NCI-H2107 (cell line): ENCODE measurements around the gene BRF1.

Experiments
- DNase-seq: peaks from one replicate; lab custom pipeline; 2025; lab: John Stamatoyannopoulos, UW

BRF1 gene

GRCh38 chr14:105196265-105196960 is 104.4 kb downstream of the BRF1 start:
- DNase-seq, result no peak

- no peak for DNase-seq
These were observed 105.1 kb downstream of the BRF1 start for GRCh38 chr14:105195522-105196264.

DNA sequence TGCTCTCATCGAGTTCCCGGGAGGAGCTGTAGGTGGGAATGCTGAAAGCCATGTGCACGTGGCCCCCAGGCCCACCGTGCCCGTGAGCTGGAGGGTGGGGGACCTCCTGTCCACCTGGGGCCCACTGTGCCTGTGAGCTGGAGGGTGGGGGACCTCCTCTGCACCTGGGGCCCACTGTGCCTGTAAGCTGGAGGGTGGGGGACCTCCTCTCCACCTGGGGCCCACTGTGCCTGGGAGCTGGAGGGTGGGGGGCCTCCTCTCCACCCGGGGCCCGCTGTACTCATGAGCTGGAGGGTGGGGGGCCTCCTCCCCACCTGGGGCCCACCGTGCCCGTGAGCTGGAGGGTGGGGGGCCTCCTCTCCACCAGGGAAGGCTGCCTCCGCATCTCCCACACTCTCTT is 105.8 kb downstream of the BRF1 start:
- DNase-seq, result no peak

DNA sequence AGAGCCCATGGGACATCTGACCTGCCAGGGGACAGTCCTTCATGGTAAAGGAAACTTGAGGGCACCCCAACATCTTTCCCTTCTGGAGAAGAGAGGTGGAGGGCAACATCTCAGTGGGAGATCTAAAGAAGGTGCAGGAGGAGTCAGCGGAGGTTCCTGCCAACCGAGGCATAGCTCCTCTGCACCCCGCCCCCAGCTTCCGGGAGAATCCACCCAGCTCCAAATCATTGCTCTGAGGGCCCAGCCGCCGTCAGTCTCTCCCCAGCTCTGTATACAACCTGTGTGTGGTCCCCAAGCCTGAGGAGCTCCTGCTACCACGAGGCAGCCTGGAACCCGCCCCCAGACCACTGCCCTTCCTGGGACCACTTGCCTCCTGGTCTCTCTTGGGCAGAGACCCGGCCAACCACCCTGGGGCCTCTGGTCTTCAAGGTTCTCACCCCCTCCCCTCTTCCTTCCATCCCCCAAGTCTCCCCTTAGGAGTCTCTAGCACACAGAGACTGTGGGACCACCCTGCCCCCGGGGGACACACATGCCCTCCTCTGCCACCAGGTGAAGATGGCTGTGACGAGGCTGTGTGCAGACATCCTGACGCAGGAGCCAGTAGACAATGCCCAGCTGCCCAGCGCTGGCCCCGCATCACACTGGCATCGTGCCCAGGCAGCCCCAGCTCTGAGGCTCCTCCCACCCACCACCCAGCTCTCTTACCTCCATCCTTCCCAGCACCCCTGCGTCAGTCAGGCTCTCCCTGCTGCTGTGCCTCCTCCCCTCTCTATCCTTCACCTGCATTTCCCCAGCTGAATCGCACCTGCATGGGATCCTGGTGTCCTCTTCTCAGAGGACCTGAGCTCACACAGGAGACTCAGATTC is 106.7 kb downstream of the BRF1 start:
- peak; percentile 97 for DNase-seq

DNA sequence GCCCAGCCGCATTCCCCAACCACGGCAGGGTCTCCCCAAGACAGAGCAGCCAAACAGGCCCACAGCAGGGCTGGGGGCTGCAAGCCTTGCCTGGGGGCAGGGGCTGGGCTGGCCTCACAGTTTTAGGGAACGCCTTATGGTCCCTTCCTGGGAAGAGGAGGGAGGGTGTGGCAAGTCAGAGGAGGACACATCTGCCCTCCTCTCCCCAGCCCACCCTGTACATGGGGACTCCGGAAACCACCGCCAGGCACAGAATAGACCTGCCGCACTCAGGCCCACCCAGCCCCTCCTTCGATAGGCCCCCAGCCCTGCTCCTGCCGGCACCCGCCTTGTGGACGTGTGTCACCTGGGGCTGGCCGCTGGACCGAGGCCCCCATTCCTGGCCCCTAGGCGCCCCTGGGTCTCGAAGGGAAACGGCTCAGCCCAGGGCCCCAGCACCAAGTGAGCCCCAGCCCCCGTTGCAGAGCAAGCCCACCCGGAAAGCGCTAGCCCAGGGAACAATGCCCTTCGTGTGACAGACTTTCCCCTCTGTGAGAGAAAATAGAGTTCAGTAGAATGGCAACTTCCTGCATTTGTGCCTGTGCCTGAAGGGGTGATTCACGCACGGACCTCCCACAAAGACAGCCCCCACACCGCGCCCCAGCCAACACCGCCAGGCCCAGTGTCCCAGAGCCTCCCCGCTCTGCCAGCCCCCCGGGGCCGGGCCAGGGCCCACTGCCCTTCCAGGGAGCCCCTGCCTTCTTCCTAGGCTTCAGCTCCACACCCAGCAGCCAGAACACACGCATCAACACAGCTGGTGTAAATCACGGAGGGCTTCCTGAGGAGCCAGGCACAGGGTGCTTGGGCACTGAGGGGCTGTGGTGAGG is 107.7 kb downstream of the BRF1 start:
- DNase-seq, result no peak

DNA sequence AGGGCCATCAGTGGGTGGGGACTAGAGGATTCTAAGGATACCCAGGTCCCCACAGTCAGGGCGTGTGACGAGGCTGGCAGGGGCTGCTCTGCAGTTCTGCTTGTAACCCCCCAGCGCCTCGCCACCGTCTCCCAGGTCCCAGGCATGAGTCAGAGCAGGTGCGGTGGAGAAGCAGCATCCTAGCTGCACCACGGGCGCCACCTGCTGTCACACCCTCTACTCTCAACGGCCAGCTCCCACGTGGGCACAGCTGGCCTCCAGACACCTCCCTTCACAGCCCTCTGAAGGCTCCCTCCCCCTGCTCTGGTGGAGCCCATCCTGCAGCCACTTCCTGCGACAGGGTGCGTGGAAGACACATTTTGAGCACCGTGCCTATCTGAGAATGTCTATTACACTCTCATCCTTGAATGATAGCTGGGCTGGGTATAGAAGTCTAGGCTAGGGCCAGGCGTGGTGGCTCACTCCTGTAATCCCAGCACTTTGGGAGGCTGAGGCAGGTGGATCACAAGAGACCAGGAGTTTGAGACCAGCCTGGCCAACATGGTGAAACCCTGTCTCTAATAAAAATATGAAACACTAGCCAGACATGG is 112.8 kb downstream of the BRF1 start:
- no peak for DNase-seq

- DNase-seq, result no peak
These were observed 113.7 kb downstream of the BRF1 start for GRCh38 chr14:105187116-105187515.

- DNase-seq, result no peak
These were observed 114.8 kb downstream of the BRF1 start for GRCh38 chr14:105185973-105186372.

GRCh38 chr14:105185001-105185400 is 115.8 kb downstream of the BRF1 start:
- DNase-seq, result no peak

GRCh38 chr14:105184461-105184860 is 116.3 kb downstream of the BRF1 start:
- no peak for DNase-seq

- DNase-seq, result no peak
These were observed 118.3 kb downstream of the BRF1 start for GRCh38 chr14:105182296-105183020.

GRCh38 chr14:105181549-105182295 is 119.1 kb downstream of the BRF1 start:
- DNase-seq, result no peak

GRCh38 chr14:105180592-105181548 is 119.9 kb downstream of the BRF1 start, which contains the start of gene NUDT14:
TSS of gene NUDT14 (minus strand) at chr14:105181312. CDS start at chr14:105181209, 103 bp downstream.
- peak; percentile 86 for DNase-seq

- DNase-seq, result no peak
These were observed 121.6 kb downstream of the BRF1 start for GRCh38 chr14:105179191-105179590.

- DNase-seq, result no peak
These were observed 122.0 kb downstream of the BRF1 start for GRCh38 chr14:105178868-105179140.

- no peak for DNase-seq
These were observed 122.5 kb downstream of the BRF1 start for GRCh38 chr14:105178069-105178867.

GRCh38 chr14:105177082-105177481 is 123.7 kb downstream of the BRF1 start:
- no peak for DNase-seq

DNA sequence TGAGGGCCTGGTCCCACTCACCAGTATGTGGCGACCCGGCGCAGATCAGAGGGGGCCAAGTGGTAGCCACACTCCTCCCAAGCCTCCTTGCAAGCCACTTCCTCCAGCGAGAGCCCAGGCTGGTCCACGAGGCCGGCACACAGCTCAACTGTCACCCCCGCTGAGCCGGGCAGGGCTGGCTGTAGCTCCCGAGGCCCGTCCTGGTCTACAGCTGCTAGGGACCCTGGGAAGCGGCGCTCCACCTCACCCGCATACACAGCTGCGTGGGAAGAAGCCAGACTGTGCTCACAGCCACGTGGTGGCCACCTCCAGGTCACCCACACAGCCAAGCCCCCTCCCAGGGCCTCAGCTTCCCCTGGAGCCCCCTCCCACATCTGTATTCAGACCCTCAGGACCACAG is 124.3 kb downstream of the BRF1 start:
- DNase-seq, result no peak
